Stimulated activated effector memory CD8-positive, alpha-beta T cell treated with anti-CD3 and anti-CD28 coated beads, Interleukin-12 subunit alpha, Interleukin-12 subunit beta, amount 100 ng/mL, for 72 hours (primary cell): ENCODE measurements around the gene INPP5D.
"Not testable (repeated sequence)": the region's sequence is repeated elsewhere in the genome, so short reads cannot be mapped to it uniquely, and the experiment has no call there.

Experiments used
- ATAC-seq: fragments of 150-1000 bp; cut with Tn5 transposase; 2 replicates; pipeline ENCODE4 v1.10.0; 2021
- DNase-seq, 2 donors: peaks; one replicate each; pipeline ENCODE4 v3.0.0; 2021 to 2022; ENCODE audit warnings: low spot score in 2 of 2
- H3K27ac Mint-ChIP-seq: one replicate; pipeline ENCODE4 v1.8.0; 2022; ENCODE audit warnings: mild to moderate bottlenecking, mixed read lengths
- H3K36me3 Mint-ChIP-seq: one replicate; pipeline ENCODE4 v1.8.0; 2022; ENCODE audit warnings: mild to moderate bottlenecking, mixed read lengths
- H3K4me1 Mint-ChIP-seq: one replicate; pipeline ENCODE4 v1.8.0; 2022; ENCODE audit warnings: mixed read lengths
- H3K4me3 Mint-ChIP-seq: one replicate; pipeline ENCODE4 v1.8.0; 2022; ENCODE audit warnings: mild to moderate bottlenecking, mixed read lengths
- H3K9me3 Mint-ChIP-seq: one replicate; pipeline ENCODE4 v1.8.0; 2022; ENCODE audit warnings: mixed read lengths

The INPP5D gene

GRCh38 chr2:233085037-233085838 lies 25.1 kb downstream of the INPP5D start:
- no peak for DNase-seq
- Mint-ChIP-seq H3K36me3 (peaks cover 92% of the 10 kb centered on the region), H3K4me3 (peak overlapping the region; percentile 67), H3K27ac (peak overlapping the region; percentile 91), H3K4me1 (peaks cover 84% of the 10 kb centered on the region), H3K9me3 (no peaks in the 10 kb centered on the region)
- no peak for ATAC-seq

DNA sequence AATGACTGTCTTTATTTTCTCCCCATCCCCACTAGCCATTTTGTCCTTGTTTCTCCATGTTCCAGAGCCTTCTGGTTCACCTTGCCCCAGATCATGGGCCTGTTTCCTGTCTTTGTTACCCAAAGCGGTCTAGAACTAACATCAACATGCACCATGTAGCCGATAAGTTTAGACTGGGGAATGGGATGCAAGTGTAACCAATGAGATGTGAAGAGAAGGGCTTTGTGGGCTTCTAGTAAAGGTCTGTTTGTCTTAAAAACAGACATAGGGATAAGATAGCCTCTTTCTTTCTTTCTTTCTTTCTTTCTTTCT lies 25.7 kb downstream of the INPP5D start:
- peaks cover 80% of the 10 kb centered on the region for H3K4me1 Mint-ChIP-seq
- H3K9me3 Mint-ChIP-seq = no peaks in the 10 kb centered on the region
- ATAC-seq (no peak), DNase-seq (no peak)
- H3K4me3 Mint-ChIP-seq = peak overlapping the region; percentile 67
- H3K27ac Mint-ChIP-seq = peak overlapping the region; percentile 91
- H3K36me3 Mint-ChIP-seq = peaks cover 92% of the 10 kb centered on the region

DNA sequence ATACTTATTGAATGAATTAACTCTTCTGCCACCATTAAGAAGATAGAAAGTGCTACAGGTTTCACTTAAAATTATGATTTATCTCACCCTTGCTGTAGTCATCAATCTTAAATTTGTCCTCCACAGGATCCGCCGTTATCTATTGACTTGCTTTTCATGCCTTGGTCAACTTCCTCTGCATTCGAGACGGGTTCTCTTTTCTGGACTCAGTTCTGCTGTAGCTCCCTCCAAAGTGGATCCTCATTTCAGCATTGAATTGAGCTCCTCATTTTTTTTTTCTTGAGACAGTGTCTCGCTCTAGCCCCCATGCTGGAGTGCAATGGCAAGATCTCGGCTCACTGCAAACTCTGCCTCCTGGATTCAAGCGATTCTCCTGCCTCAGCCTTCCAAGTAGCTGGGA lies 27.6 kb downstream of the INPP5D start:
- Mint-ChIP-seq H3K4me1 (peaks cover 80% of the 10 kb centered on the region), H3K4me3 (peak overlapping the region; percentile 67), H3K9me3 (no peaks in the 10 kb centered on the region), H3K36me3 (peaks cover 74% of the 10 kb centered on the region), H3K27ac (peak overlapping the region; percentile 91)
- ATAC-seq (no peak), DNase-seq (no peak)

- Mint-ChIP-seq H3K36me3 (peaks cover 72% of the 10 kb centered on the region), H3K4me3 (no peak overlapping the region), H3K27ac (peak overlapping the region; percentile 91), H3K9me3 (no peaks in the 10 kb centered on the region), H3K4me1 (peaks cover 76% of the 10 kb centered on the region)
- DNase-seq (no peak), ATAC-seq (no peak)
These were observed 28.8 kb downstream of the INPP5D start for GRCh38 chr2:233088972-233089345.

DNA sequence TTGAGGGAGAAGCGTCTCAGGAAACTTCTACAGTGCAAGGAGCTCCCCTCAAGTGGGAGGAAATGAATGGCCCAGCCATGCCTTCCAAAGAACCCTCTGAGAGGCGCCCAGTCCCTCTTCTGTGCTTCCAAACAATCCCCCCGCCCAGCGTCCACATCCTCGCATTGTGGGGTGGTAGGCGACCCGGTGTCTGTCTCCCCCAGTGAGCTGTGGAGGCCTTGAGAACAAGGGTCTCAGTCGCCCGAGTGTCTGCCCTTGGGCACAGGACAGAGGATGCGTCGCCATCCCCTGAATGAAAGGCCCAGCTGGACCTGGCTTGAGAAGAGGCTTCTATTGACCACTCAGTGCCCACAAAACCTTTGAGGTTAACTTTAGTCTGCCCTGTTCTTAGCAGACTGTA lies 29.7 kb downstream of the INPP5D start:
- ATAC-seq = no peak
- Mint-ChIP-seq H3K4me3 (no peak overlapping the region), H3K4me1 (peaks cover 73% of the 10 kb centered on the region), H3K36me3 (peaks cover 72% of the 10 kb centered on the region), H3K9me3 (no peaks in the 10 kb centered on the region), H3K27ac (peak overlapping the region; percentile 91)
- no peak for DNase-seq

- Mint-ChIP-seq H3K9me3 (no peaks in the 10 kb centered on the region), H3K4me3 (no peak overlapping the region), H3K27ac (peak overlapping the region; percentile 66), H3K4me1 (peaks cover 67% of the 10 kb centered on the region), H3K36me3 (peaks cover 65% of the 10 kb centered on the region)
- DNase-seq = no peak
- ATAC-seq = no peak
These were observed 30.7 kb downstream of the INPP5D start for GRCh38 chr2:233090879-233091278.

- ATAC-seq (no peak), DNase-seq (no peak)
- Mint-ChIP-seq H3K9me3 (no peaks in the 10 kb centered on the region), H3K4me1 (peaks cover 59% of the 10 kb centered on the region), H3K27ac (peak overlapping the region; percentile 66), H3K36me3 (peaks cover 66% of the 10 kb centered on the region), H3K4me3 (no peak overlapping the region)
These were observed 31.6 kb downstream of the INPP5D start for GRCh38 chr2:233091595-233092375.

DNA sequence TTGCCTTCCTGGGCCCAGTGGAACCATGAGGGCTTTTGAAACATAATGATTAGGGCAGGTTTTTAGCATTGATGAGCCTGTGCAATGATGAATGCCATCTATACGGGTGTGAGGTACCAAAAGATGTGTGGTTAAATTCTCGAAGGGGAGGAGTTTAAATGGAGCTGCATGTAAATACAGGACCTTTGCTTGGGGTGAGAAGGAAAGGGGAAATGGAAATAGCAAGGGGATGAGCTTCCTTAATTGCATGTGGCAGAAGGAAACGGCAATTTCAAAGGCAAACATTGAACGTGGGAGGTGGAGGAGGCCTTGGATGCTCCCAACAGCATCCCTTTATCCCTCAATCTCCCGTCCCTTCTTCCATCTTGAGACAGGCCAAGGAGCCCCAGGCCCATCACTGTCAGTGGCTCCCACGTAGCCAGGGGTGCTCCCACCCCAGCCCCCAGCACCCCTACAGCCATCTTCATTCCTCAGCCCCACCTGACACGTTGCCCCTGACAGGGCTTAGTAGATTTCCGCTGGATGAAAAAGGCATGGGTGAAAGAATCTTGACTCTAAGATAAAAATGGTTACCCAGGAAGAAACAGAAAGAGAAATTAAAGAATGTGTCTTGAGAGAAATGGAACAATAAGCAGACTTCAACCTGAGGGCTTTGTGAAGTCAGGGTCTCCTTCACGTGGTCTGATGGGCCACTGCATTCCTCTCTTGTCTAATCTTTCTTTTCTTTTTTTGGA lies 32.5 kb downstream of the INPP5D start:
- no peak for DNase-seq
- Mint-ChIP-seq H3K4me1 (peaks cover 62% of the 10 kb centered on the region), H3K36me3 (peaks cover 66% of the 10 kb centered on the region), H3K27ac (peak overlapping the region; percentile 66), H3K9me3 (no peaks in the 10 kb centered on the region), H3K4me3 (no peak overlapping the region)
- no peak for ATAC-seq

GRCh38 chr2:233093166-233093448 lies 33.0 kb downstream of the INPP5D start:
- peaks cover 62% of the 10 kb centered on the region for H3K4me1 Mint-ChIP-seq
- peak overlapping the region; percentile 66 for H3K27ac Mint-ChIP-seq
- DNase-seq (no peak), ATAC-seq (no peak)
- no peaks in the 10 kb centered on the region for H3K9me3 Mint-ChIP-seq
- peaks cover 64% of the 10 kb centered on the region for H3K36me3 Mint-ChIP-seq
- H3K4me3 Mint-ChIP-seq = no peak overlapping the region

- H3K9me3 Mint-ChIP-seq = no peaks in the 10 kb centered on the region
- peaks cover 64% of the 10 kb centered on the region for H3K36me3 Mint-ChIP-seq
- DNase-seq (no peak), ATAC-seq (no peak)
- H3K27ac Mint-ChIP-seq = peak overlapping the region; percentile 74
- peaks cover 62% of the 10 kb centered on the region for H3K4me1 Mint-ChIP-seq
- no peak overlapping the region for H3K4me3 Mint-ChIP-seq
These were observed 33.6 kb downstream of the INPP5D start for GRCh38 chr2:233093721-233094120.

DNA sequence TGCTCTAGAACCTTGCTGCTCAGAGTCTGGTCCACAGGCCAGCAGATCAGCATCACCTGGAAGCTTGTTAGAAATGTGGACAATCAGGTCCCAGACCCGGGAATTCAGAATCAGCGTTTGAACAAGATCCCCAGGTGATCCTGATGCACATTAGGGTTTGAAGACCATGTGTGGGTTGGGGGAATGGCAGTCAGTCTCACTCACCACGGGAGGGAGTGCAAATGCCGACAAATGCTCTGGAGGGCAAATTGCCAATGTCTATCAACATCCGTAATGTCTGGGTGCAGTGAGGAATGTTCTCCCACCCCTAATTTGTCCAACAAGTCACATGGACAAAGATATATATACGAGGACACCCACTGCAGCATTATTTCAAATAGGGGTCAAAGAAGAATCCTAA lies 34.5 kb downstream of the INPP5D start:
- no peaks in the 10 kb centered on the region for H3K9me3 Mint-ChIP-seq
- ATAC-seq = no peak
- no peak overlapping the region for H3K4me3 Mint-ChIP-seq
- no peak for DNase-seq
- H3K27ac Mint-ChIP-seq = peak overlapping the region; percentile 38
- peaks cover 67% of the 10 kb centered on the region for H3K4me1 Mint-ChIP-seq
- peaks cover 64% of the 10 kb centered on the region for H3K36me3 Mint-ChIP-seq

DNA sequence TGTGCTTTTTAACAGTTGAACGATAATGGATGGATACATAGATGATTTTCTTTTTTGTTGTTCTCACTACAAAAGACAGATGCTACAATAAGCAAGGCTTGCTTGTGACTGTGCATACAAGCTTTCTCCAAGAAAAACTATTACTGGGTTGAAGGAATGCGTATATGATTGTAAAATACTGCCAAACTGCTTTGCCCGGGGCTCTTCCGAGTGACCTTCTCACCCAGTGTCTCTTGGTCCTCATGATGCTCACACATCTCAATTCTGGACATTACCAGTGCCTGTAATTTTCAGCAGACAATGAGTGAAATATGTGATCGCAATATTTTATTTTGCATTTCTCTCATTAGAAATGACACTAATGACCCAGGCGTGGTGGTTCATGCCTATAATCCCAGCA lies 35.9 kb downstream of the INPP5D start:
- no peak for DNase-seq
- H3K27ac Mint-ChIP-seq = no peak overlapping the region
- H3K9me3 Mint-ChIP-seq = no peaks in the 10 kb centered on the region
- H3K36me3 Mint-ChIP-seq = peaks cover 69% of the 10 kb centered on the region
- peaks cover 78% of the 10 kb centered on the region for H3K4me1 Mint-ChIP-seq
- no peak for ATAC-seq
- no peak overlapping the region for H3K4me3 Mint-ChIP-seq

- no peak for DNase-seq
- no peak overlapping the region for H3K4me3 Mint-ChIP-seq
- no peak for ATAC-seq
- H3K4me1 Mint-ChIP-seq = peaks cover 75% of the 10 kb centered on the region
- peaks cover 70% of the 10 kb centered on the region for H3K36me3 Mint-ChIP-seq
- no peak overlapping the region for H3K27ac Mint-ChIP-seq
- no peaks in the 10 kb centered on the region for H3K9me3 Mint-ChIP-seq
These were observed 38.5 kb downstream of the INPP5D start for GRCh38 chr2:233098618-233099017.

- Mint-ChIP-seq H3K36me3 (peaks cover 58% of the 10 kb centered on the region), H3K4me1 (peaks cover 76% of the 10 kb centered on the region), H3K4me3 (peak overlapping the region; percentile 74), H3K27ac (peak overlapping the region; percentile 94)
- ATAC-seq, DNase-seq, H3K9me3 Mint-ChIP-seq: not testable (repeated sequence)
These were observed 39.7 kb downstream of the INPP5D start for GRCh38 chr2:233099820-233100191.

GRCh38 chr2:233100192-233100998 lies 40.3 kb downstream of the INPP5D start:
- Mint-ChIP-seq H3K4me3 (peak overlapping the region; percentile 74), H3K27ac (peak overlapping the region; percentile 94), H3K4me1 (peaks cover 77% of the 10 kb centered on the region), H3K36me3 (peaks cover 55% of the 10 kb centered on the region), H3K9me3 (peaks cover under 1% of the 10 kb centered on the region)
- ATAC-seq = peak; percentile 95
- DNase-seq = peak; percentile 54 to 90
